Mesenchymal stem cell (in vitro differentiated cells and primary cell): Measurements from ENCODE around the gene MRGPRF.

Experiments
- DNase-seq: peaks from one replicate; pipeline ENCODE4 v3.0.0-alpha.2; 2013
- H2AFZ ChIP-seq: one replicate; pipeline ENCODE4 v1.6.1; 2013; ENCODE audit warnings: low read depth, mild to moderate bottlenecking, control low read depth, inconsistent platforms, low read length, moderate library complexity
- H2AK5ac ChIP-seq: 2 replicates; pipeline ENCODE4 v1.6.1; 2013; ENCODE audit warnings: low read length, moderate library complexity, mild to moderate bottlenecking, inconsistent platforms; ENCODE audit not compliant: severe bottlenecking
- H2BK120ac ChIP-seq: one replicate; pipeline ENCODE4 v1.6.1; 2013; ENCODE audit warnings: low read depth, mild to moderate bottlenecking, inconsistent platforms, low read length, moderate library complexity
- H2BK12ac ChIP-seq, 2 experiments: one replicate each; pipeline ENCODE4 v1.6.1; 2013; ENCODE audit warnings: inconsistent platforms in 2 of 2, low read length in 2 of 2, mild to moderate bottlenecking in 2 of 2, moderate library complexity in 2 of 2, control low read depth in 1 of 2
- H2BK15ac ChIP-seq: one replicate; pipeline ENCODE4 v1.6.1; 2013; ENCODE audit warnings: mild to moderate bottlenecking, low read depth, inconsistent platforms; ENCODE audit not compliant: poor library complexity, severe bottlenecking
- H2BK5ac ChIP-seq: 2 replicates; pipeline ENCODE4 v1.6.1; 2013; ENCODE audit warnings: low read depth, mild to moderate bottlenecking, low read length, control low read depth, inconsistent platforms; ENCODE audit not compliant: poor library complexity, severe bottlenecking
- H3K14ac ChIP-seq, 2 experiments: one replicate each; pipeline ENCODE4 v1.6.1; 2013; ENCODE audit warnings: inconsistent platforms in 2 of 2, low read length in 2 of 2, control low read depth in 1 of 2, mild to moderate bottlenecking in 1 of 2, moderate library complexity in 1 of 2
- H3K18ac ChIP-seq, 2 experiments: one replicate each; pipeline ENCODE4 v1.6.1; 2013; ENCODE audit warnings: inconsistent platforms in 2 of 2, low read length in 2 of 2, control low read depth in 1 of 2, low read depth in 1 of 2, mild to moderate bottlenecking in 1 of 2
- H3K23ac ChIP-seq, 2 experiments: one replicate each; pipeline ENCODE4 v1.6.1; 2013; ENCODE audit warnings: inconsistent platforms in 2 of 2, low read length in 2 of 2, mild to moderate bottlenecking in 2 of 2, moderate library complexity in 2 of 2, control low read depth in 1 of 2
- H3K27ac ChIP-seq: 2 replicates; pipeline ENCODE4 v1.5.1; 2013; ENCODE audit warnings: mild to moderate bottlenecking, moderate library complexity, low read length, control low read depth, inconsistent platforms; ENCODE audit not compliant: poor library complexity, severe bottlenecking
- H3K27me3 ChIP-seq, 2 experiments: 2 replicates each; pipeline versions ENCODE4 v1.6.1 to v1.7.0; 2013; ENCODE audit warnings: low read length in 2 of 2, mild to moderate bottlenecking in 2 of 2, moderate library complexity in 2 of 2, control low read depth in 1 of 2, inconsistent platforms in 1 of 2; ENCODE audit not compliant: control insufficient read depth in 1 of 2, insufficient read depth in 1 of 2
- H3K36me3 ChIP-seq, 2 experiments: 2 replicates each; pipeline versions ENCODE4 v1.6.1 to v1.7.0; 2013; ENCODE audit warnings: low read length in 2 of 2, control low read depth in 1 of 2, inconsistent platforms in 1 of 2, low read depth in 1 of 2, mild to moderate bottlenecking in 1 of 2; ENCODE audit not compliant: insufficient read depth in 2 of 2, control insufficient read depth in 1 of 2
- H3K4ac ChIP-seq, 2 experiments: one replicate each; pipeline ENCODE4 v1.6.1; 2013; ENCODE audit warnings: inconsistent platforms in 2 of 2, low read length in 2 of 2, mild to moderate bottlenecking in 2 of 2, moderate library complexity in 2 of 2, control low read depth in 1 of 2, low read depth in 1 of 2
- H3K4me1 ChIP-seq: 2 replicates; pipeline ENCODE4 v1.6.1; 2013; ENCODE audit warnings: low read depth, low read length, control low read depth; ENCODE audit not compliant: control insufficient read depth, insufficient read depth
- H3K4me2 ChIP-seq: 2 replicates; pipeline ENCODE4 v1.6.1; 2013; ENCODE audit warnings: low read length, mild to moderate bottlenecking, inconsistent platforms; ENCODE audit not compliant: poor library complexity, severe bottlenecking
- H3K4me3 ChIP-seq, 2 experiments: 2 replicates each; pipeline versions ENCODE4 v1.5.1 to v1.7.0; 2013; ENCODE audit warnings: low read length in 2 of 2, mild to moderate bottlenecking in 2 of 2, control low read depth in 1 of 2, low read depth in 1 of 2; ENCODE audit not compliant: insufficient read depth in 1 of 2
- H3K79me1 ChIP-seq: replicated peaks from 2 replicates; pipeline ENCODE4 v1.6.1; 2013; ENCODE audit warnings: mild to moderate bottlenecking, control low read depth, low read length, inconsistent platforms; ENCODE audit not compliant: poor library complexity, severe bottlenecking
- H3K9ac ChIP-seq: 2 replicates; pipeline ENCODE4 v1.7.0; 2013; ENCODE audit warnings: mild to moderate bottlenecking, low read length, moderate library complexity
- H3K9me3 ChIP-seq: 2 replicates; pipeline ENCODE4 v1.7.0; 2013; ENCODE audit warnings: mild to moderate bottlenecking, low read length; ENCODE audit not compliant: control insufficient read depth
- H4K8ac ChIP-seq: one replicate; pipeline ENCODE4 v1.6.1; 2013; ENCODE audit warnings: inconsistent platforms, mild to moderate bottlenecking, low read length, moderate library complexity
- H4K91ac ChIP-seq: one replicate; pipeline ENCODE4 v1.6.1; 2013; ENCODE audit warnings: mild to moderate bottlenecking, low read length, inconsistent platforms
- WGBS: methylation state at CpG from one replicate; pipeline ENCODE4 v1.1.7; 2013; ENCODE audit warnings: mixed read lengths; 5-methylcytosine and 5-hydroxymethylcytosine counted together

MRGPRF gene

DNA sequence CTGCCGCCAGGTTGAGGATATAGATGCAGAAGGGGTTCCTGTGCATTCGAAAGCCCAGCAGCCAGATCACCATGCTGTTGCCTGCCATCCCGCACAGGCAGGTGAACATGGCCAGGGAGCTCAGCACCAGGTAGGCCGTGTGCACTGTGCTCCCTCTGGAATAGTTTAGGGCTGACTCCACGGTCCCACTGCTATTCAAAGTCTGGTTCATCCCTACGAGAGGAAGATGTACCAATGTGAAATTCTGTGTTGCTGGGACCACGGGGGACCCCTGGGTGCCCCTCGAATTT lies 32.3 kb downstream of the MRGPRF start, which contains the start of gene MRGPRD:
TSS of gene MRGPRD (minus strand) at position 211 of the 290 bp plus-strand sequence. CDS start at position 211, 0 bp downstream.
- H2AK5ac ChIP-seq: no peak within 1 kb of the TSS
- no peak for DNase-seq
- H3K9ac ChIP-seq: no peak within 1 kb of the TSS
- no peak within 1 kb of the TSS for H2AFZ ChIP-seq
- peaks cover 3% of the 10 kb centered on the region for H3K9me3 ChIP-seq
- H3K18ac ChIP-seq: no peak within 1 kb of the TSS
- H3K23ac ChIP-seq: no peak within 1 kb of the TSS
- peak within 1 kb of the TSS; percentile 18 for H4K91ac ChIP-seq
- H2BK12ac ChIP-seq: no peak within 1 kb of the TSS
- no peak within 1 kb of the TSS for H3K4ac ChIP-seq
- H3K27ac ChIP-seq: no peak within 1 kb of the TSS
- H3K79me1 ChIP-seq: no peaks in the 10 kb centered on the region
- H3K4me1 ChIP-seq: no peaks in the 10 kb centered on the region
- no peak within 1 kb of the TSS for H2BK15ac ChIP-seq
- no peak within 1 kb of the TSS for H2BK5ac ChIP-seq
- no peak within 1 kb of the TSS for H3K4me2 ChIP-seq
- 71% methylated on average over 8 of the region's 8 CpGs for WGBS
- no peak within 1 kb of the TSS for H2BK120ac ChIP-seq
- no peak within 1 kb of the TSS for H3K4me3 ChIP-seq
- peaks cover 29 to 56% of the 10 kb centered on the region in 2 experiments for H3K27me3 ChIP-seq
- H3K36me3 ChIP-seq: no peaks in the 10 kb centered on the region
- H3K14ac ChIP-seq: no peak within 1 kb of the TSS
- no peak within 1 kb of the TSS for H4K8ac ChIP-seq

DNA sequence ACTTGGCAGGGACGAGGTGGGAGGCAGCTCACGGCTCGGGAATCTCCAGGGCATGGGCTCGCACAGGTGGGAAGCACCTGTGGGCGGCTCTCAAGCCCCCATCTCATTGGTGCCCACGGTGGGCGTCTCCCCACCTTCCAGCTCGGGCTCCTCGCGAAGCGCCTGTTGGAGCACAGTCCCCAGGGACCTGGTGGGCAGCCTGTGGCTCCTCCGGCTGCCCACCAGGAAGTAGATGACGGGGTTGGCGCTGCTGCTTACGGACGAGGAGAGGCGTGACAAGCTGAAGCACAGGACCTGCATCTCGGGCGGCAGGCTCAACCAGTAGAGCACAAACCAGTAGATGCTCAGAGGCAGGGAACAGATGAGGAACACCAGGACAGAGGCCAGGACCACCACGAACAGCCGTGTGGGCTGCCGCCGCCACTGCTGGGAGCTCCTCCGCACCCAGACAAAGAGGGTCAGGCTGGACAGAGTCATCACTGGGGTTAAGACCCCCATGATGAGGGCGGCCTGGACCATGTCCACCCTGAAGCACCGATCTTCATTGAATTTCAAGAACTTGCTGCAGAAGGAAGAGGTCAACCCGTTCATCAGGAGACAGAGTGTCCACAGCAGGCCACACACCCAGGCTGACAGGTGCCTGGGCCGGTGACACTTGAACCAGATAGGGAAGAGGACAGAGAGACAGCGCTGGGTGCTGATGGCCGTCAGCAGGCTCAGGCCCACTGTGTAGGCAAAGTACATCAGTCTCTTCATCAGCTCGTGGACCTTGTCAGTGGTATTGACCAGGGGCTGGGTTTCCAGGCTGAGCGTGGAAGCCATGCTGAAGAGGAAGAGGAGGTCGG lies 32.9 kb downstream of the MRGPRF start:
- H4K91ac ChIP-seq: peak overlapping the region; percentile 18
- H3K14ac ChIP-seq: no peak overlapping the region
- peaks cover 29 to 56% of the 10 kb centered on the region in 2 experiments for H3K27me3 ChIP-seq
- DNase-seq: no peak
- no peak overlapping the region for H2AFZ ChIP-seq
- no peak overlapping the region for H3K18ac ChIP-seq
- H3K79me1 ChIP-seq: no peaks in the 10 kb centered on the region
- no peak overlapping the region for H3K4ac ChIP-seq
- no peaks in the 10 kb centered on the region for H3K36me3 ChIP-seq
- H3K4me2 ChIP-seq: no peak overlapping the region
- H3K27ac ChIP-seq: no peak overlapping the region
- 88% methylated on average over 33 of the region's 33 CpGs for WGBS
- no peak overlapping the region for H2AK5ac ChIP-seq
- H3K4me3 ChIP-seq: no peak overlapping the region
- H3K9ac ChIP-seq: no peak overlapping the region
- peaks cover 3% of the 10 kb centered on the region for H3K9me3 ChIP-seq
- no peak overlapping the region for H4K8ac ChIP-seq
- H2BK12ac ChIP-seq: no peak overlapping the region
- no peak overlapping the region for H2BK120ac ChIP-seq
- H3K23ac ChIP-seq: no peak overlapping the region
- no peak overlapping the region for H2BK5ac ChIP-seq
- no peaks in the 10 kb centered on the region for H3K4me1 ChIP-seq
- H2BK15ac ChIP-seq: no peak overlapping the region

DNA sequence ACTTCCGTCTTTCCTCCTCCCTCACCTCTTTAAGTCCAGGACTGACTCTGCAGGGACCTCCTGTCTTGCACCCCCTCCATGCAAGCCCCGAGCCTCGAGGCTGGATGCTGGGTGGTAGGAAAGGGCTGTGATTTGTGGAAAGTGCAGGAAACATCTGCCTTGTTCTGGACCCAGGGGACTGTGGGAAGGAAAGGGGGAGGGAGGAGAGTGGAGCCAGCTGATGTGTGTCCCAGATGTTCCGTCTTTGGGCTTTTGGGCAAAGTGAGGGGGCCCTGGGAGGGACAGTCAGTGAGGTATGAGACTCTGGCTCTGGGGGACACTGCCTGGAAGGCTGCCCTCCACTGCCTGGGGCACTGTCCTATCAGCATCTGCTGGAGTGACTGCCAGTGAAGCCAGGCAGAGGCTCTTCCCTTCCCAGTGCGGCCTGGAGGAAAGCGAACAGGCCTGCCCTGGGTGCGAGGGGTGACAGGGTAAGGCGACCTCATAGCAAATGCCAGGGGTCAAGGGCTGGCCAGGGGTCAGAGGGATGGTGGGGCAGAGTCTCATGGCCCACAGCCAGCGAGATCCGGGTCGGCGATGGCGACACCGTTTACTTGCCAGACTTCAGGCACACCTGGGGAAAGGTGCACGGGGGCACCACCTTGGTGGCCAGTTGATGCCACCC lies 34.0 kb downstream of the MRGPRF start:
- Histone ChIP-seq H3K9ac (no peak overlapping the region), H3K4me2 (no peak overlapping the region), H4K8ac (no peak overlapping the region), H2AFZ (no peak overlapping the region), H2BK15ac (no peak overlapping the region), H2BK120ac (no peak overlapping the region), H3K9me3 (peaks cover 3% of the 10 kb centered on the region), H3K79me1 (no peaks in the 10 kb centered on the region), H2BK5ac (no peak overlapping the region), H3K18ac (no peak overlapping the region), H2AK5ac (no peak overlapping the region), H3K14ac (no peak overlapping the region), H3K4me1 (no peaks in the 10 kb centered on the region), H3K36me3 (no peaks in the 10 kb centered on the region), H2BK12ac (no peak overlapping the region), H3K4ac (no peak overlapping the region), H3K27ac (no peak overlapping the region), H3K27me3 (peaks cover 29 to 51% of the 10 kb centered on the region in 2 experiments), H3K4me3 (no peak overlapping the region), H4K91ac (no peak overlapping the region), H3K23ac (no peak overlapping the region)
- 82% methylated on average over 14 of the region's 15 CpGs for WGBS
- no peak for DNase-seq

DNA sequence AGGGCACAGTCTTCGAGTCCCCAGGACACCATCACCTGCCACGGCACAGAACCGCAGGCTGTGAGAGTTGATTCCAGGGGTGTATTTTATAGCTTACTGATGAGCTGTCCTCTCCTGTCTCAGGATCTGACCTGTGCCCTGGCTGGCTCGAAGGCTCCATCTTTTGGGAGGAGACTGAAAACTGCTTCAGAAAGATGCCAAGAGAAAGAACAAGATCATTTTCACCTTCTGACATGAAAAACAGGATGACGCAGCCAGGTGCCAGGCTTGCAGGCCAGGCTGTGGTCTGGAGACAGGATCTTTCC lies 34.5 kb downstream of the MRGPRF start:
- Histone ChIP-seq H2BK15ac (no peak overlapping the region), H3K27me3 (peaks cover 32 to 50% of the 10 kb centered on the region in 2 experiments), H3K9me3 (peaks cover 3% of the 10 kb centered on the region), H3K36me3 (no peaks in the 10 kb centered on the region), H3K9ac (no peak overlapping the region), H2BK12ac (no peak overlapping the region), H3K4me1 (no peaks in the 10 kb centered on the region), H3K18ac (no peak overlapping the region), H3K27ac (no peak overlapping the region), H2BK5ac (no peak overlapping the region), H2BK120ac (no peak overlapping the region), H3K23ac (no peak overlapping the region), H2AFZ (no peak overlapping the region), H3K4me3 (no peak overlapping the region), H3K79me1 (no peaks in the 10 kb centered on the region), H4K8ac (no peak overlapping the region), H3K14ac (no peak overlapping the region), H3K4ac (no peak overlapping the region), H2AK5ac (no peak overlapping the region), H4K91ac (no peak overlapping the region), H3K4me2 (no peak overlapping the region)
- DNase-seq: no peak
- 70% methylated on average over 5 of the region's 5 CpGs for WGBS
